Fibroblast of lung (primary cell): ENCODE data around the gene PRDM16. TPM values are rescaled to one million over a fixed set of nuclear protein-coding genes. Genes with fewer than 3 reads are reported as not detected.
A peak's percentile ranks its signal among the peaks of the same experiment; 100 is the strongest.

Source experiments
- DNase-seq, 2 donors: peaks; one replicate each; pipeline versions ENCODE4 v3.0.0 to v3.0.0-alpha.2; 2010; ENCODE audit warnings: low read depth in 2 of 2
- H2AFZ ChIP-seq: 2 replicates; pipeline ENCODE4 v1.5.1; 2012; ENCODE audit warnings: low read length, control low read depth, inconsistent platforms
- H3K27ac ChIP-seq: 2 replicates; pipeline ENCODE4 v1.5.1; 2011; ENCODE audit warnings: low read length, control low read depth; ENCODE audit not compliant: insufficient read depth
- H3K27me3 ChIP-seq: 2 replicates; pipeline ENCODE4 v1.5.1; 2011; ENCODE audit warnings: mild to moderate bottlenecking, low read length; ENCODE audit not compliant: control insufficient read depth, insufficient read depth
- H3K36me3 ChIP-seq: 2 replicates; pipeline ENCODE4 v1.5.1; 2011; ENCODE audit warnings: low read length; ENCODE audit not compliant: control insufficient read depth, insufficient read depth
- H3K4me1 ChIP-seq: 2 replicates; pipeline ENCODE4 v1.5.1; 2011; ENCODE audit warnings: low read length; ENCODE audit not compliant: control insufficient read depth, insufficient read depth; ENCODE audit errors: extremely low read depth
- H3K4me2 ChIP-seq: 2 replicates; pipeline ENCODE4 v1.5.1; 2011; ENCODE audit warnings: low read length, control low read depth; ENCODE audit not compliant: insufficient read depth; ENCODE audit errors: extremely low read depth
- H3K4me3 ChIP-seq, 4 experiments: fragments of 200-600 bp in 1 of 4; sonication (generic) in 1 of 4; replicated peaks in 1 of 4; 2 replicates each; pipeline ENCODE4 v1.5.1; 2011 to 2016; ENCODE audit warnings: low read length in 4 of 4, low read depth in 3 of 4, mild to moderate bottlenecking in 3 of 4, control low read depth in 2 of 4, inconsistent platforms in 1 of 4, mixed read lengths in 1 of 4; ENCODE audit not compliant: insufficient read depth in 1 of 4; ENCODE audit errors: control extremely low read depth in 1 of 4
- H3K79me2 ChIP-seq: 2 replicates; pipeline ENCODE4 v1.5.1; 2012; ENCODE audit warnings: mild to moderate bottlenecking, low read length, inconsistent platforms; ENCODE audit not compliant: control insufficient read depth, insufficient read depth
- H3K9ac ChIP-seq: 2 replicates; pipeline ENCODE4 v1.5.1; 2011; ENCODE audit warnings: mild to moderate bottlenecking, low read length, control low read depth; ENCODE audit not compliant: insufficient read depth
- H3K9me3 ChIP-seq: 2 replicates; pipeline ENCODE4 v1.5.1; 2012; ENCODE audit warnings: low read depth, low read length; ENCODE audit not compliant: control insufficient read depth, insufficient read depth
- H4K20me1 ChIP-seq: 2 replicates; pipeline ENCODE4 v1.5.1; 2011; ENCODE audit warnings: low read length; ENCODE audit not compliant: control insufficient read depth, insufficient read depth; ENCODE audit errors: extremely low read depth
- CTCF ChIP-seq, 2 donors: IDR thresholded peaks in 1 of 2; conservative IDR thresholded peaks in 1 of 2; 1 replicate in 1 of 2; 2 replicates in 1 of 2; pipeline ENCODE4 v1.5.1; 2011 to 2012; ENCODE audit warnings: low read length in 2 of 2, control low read depth in 1 of 2, inconsistent platforms in 1 of 2, low read depth in 1 of 2, mild to moderate bottlenecking in 1 of 2
- EZH2 ChIP-seq: IDR thresholded peaks from 2 replicates; pipeline ENCODE4 v1.5.1; 2012; ENCODE audit warnings: low read length, control low read depth, mild to moderate bottlenecking; ENCODE audit errors: missing control alignments
- polyA plus RNA-seq, 2 donors: library from polyadenylated mRNA; depleted of rRNA in 1 of 2; stranded (reverse) in 1 of 2; unstranded in 1 of 2; fragments of >200 nt; gene quantifications; 2 replicates each; pipeline ENCODE4 v1.2.1, GENCODE V29; 2011 to 2012; ENCODE audit warnings: missing spikeins in 1 of 2
- total RNA-seq: library from RNA; depleted of rRNA; stranded (reverse); fragments of >200 nt; gene quantifications from 2 replicates; pipeline ENCODE4 v1.2.1, GENCODE V29; 2014

PRDM16 gene
- total and polyA plus RNA-seq, 2 donors (not counting 1 experiment from before 2014, with no cell fraction given), result 0.30 to 1.8 TPM

GRCh38 chr1:3349161-3349967 is 280.4 kb downstream of the PRDM16 start:
- no peaks in the 10 kb centered on the region for H4K20me1 ChIP-seq
- H3K9ac ChIP-seq, result no peak overlapping the region
- no peaks in the 10 kb centered on the region for H3K36me3 ChIP-seq
- H3K4me2 ChIP-seq, result no peak overlapping the region
- peak in 1 of 2 donors; percentile 52 for DNase-seq
- no peaks in the 10 kb centered on the region for H3K27me3 ChIP-seq
- no peak overlapping the region for H2AFZ ChIP-seq
- H3K79me2 ChIP-seq, result no peaks in the 10 kb centered on the region
- no peaks in the 10 kb centered on the region for H3K9me3 ChIP-seq
- TF ChIP-seq CTCF (conservative IDR thresholded peaks at IDR 0.05 in 1 of 2, IDR thresholded peaks at IDR 0.05 in 1 of 2; ENCODE audit: low read depth in 1 of 2, low read length in 2 of 2), result peak in 1 of 2 donors; percentile 3
- no peak for TF ChIP-seq EZH2
- no peaks in the 10 kb centered on the region for H3K4me1 ChIP-seq
- no peak overlapping the region for H3K27ac ChIP-seq
- no peak overlapping the region for H3K4me3 ChIP-seq

GRCh38 chr1:3349968-3350299 is 280.9 kb downstream of the PRDM16 start:
- Histone ChIP-seq H3K9me3 (no peaks in the 10 kb centered on the region), H3K27me3 (no peaks in the 10 kb centered on the region), H3K27ac (no peak overlapping the region), H3K79me2 (no peaks in the 10 kb centered on the region), H2AFZ (no peak overlapping the region), H4K20me1 (no peaks in the 10 kb centered on the region), H3K4me1 (no peaks in the 10 kb centered on the region), H3K4me3 (no peak overlapping the region), H3K36me3 (no peaks in the 10 kb centered on the region), H3K4me2 (no peak overlapping the region), H3K9ac (no peak overlapping the region)
- no peak for TF ChIP-seq EZH2
- no peak for TF ChIP-seq CTCF (conservative IDR thresholded peaks at IDR 0.05 in 1 of 2, IDR thresholded peaks at IDR 0.05 in 1 of 2; ENCODE audit: low read depth in 1 of 2, low read length in 2 of 2)
- no peak for DNase-seq

- no peak overlapping the region for H3K27ac ChIP-seq
- no peak for DNase-seq
These were observed 281.7 kb downstream of the PRDM16 start for GRCh38 chr1:3350506-3351261.

More at GRCh38 chr1:3350506-3351261, 281.7 kb downstream of the PRDM16 start:
- no peaks in the 10 kb centered on the region for H3K4me1 ChIP-seq
- H3K79me2 ChIP-seq, result no peaks in the 10 kb centered on the region
- H3K27me3 ChIP-seq, result no peaks in the 10 kb centered on the region
- H3K9me3 ChIP-seq, result no peaks in the 10 kb centered on the region
- no peak overlapping the region for H3K4me2 ChIP-seq
- TF ChIP-seq CTCF (conservative IDR thresholded peaks at IDR 0.05 in 1 of 2, IDR thresholded peaks at IDR 0.05 in 1 of 2; ENCODE audit: low read depth in 1 of 2, low read length in 2 of 2) (peak in 1 of 2 donors; percentile 14), EZH2 (no peak)
- no peaks in the 10 kb centered on the region for H4K20me1 ChIP-seq
- no peak overlapping the region for H3K9ac ChIP-seq
- H3K4me3 ChIP-seq, result no peak overlapping the region
- no peaks in the 10 kb centered on the region for H3K36me3 ChIP-seq
- H2AFZ ChIP-seq, result no peak overlapping the region
